TTC549 (cell line): Measurements from ENCODE around the gene GPR27.

Experiments used
- FAIRE-seq: peaks from 2 replicates; lab custom pipeline; 2012; peaks lifted over from hg19 to GRCh38; lab: Jason Lieb, UNC

GPR27 gene

GRCh38 chr3:71786217-71786549 is 32.5 kb downstream of the GPR27 start:
- FAIRE-seq: no peak

GRCh38 chr3:71786551-71786950 is 32.9 kb downstream of the GPR27 start:
- no peak for FAIRE-seq

DNA sequence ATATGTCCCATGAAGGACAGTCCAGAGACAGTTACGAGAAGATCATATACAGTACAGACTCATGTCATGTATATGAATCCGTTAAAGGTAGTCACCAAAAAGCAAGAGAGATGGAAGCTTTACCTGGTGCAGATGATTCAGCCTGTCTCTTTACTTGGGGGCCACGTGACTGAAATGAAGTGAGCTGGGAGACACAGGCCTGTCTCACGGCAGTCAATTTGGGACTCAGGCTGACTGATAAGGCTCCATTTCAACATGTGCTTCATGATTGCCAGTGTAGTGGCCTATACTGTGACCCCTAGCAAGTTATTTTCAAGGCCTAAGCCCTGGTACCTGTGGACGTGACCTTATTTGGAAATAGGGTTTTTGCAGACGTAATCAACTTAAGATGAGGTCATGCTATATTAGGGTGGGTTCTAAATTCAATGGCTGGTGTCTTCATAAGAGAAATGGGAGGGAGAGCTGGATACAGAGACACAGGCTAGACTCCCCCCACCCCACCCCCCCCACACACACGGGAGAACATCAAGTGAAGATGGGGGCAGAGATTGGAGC is 34.3 kb downstream of the GPR27 start:
- FAIRE-seq: no peak

DNA sequence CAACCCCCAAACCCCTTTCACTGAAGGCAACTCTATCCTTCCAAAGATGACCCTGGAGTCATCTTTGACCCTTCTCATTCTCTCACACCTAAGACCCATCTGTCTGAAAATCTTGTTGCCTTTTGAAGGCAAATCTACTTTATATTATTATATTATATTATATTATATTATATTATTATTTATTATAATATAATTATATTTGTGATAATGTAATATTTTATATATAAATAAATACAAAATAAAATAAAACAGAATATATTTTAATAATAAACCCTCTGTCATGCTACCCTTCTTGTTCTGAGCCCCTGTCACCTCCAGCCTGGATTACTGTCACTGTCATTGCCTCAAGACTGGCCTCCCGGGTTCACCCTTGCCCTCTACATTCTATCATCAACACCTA is 36.3 kb downstream of the GPR27 start:
- no peak for FAIRE-seq

DNA sequence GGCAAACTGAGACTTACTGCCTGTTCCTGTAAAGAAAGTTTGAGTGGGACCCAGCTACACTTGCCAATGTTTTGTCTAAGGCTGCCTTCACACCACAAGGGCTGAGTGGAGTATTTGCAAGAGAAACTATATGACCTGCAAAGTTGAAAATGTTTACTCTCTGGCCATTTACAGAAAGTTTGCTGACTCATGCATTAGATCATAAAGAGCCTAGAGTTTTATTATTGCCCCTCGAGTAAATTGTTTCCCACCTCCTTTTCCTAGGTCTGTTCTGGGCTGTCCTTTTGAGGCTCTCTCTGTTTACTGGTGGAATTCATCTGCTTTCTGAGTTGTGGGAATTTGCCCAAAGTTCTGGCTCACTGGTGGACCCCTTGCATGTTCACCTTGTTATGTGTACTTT is 38.0 kb downstream of the GPR27 start:
- FAIRE-seq: no peak

DNA sequence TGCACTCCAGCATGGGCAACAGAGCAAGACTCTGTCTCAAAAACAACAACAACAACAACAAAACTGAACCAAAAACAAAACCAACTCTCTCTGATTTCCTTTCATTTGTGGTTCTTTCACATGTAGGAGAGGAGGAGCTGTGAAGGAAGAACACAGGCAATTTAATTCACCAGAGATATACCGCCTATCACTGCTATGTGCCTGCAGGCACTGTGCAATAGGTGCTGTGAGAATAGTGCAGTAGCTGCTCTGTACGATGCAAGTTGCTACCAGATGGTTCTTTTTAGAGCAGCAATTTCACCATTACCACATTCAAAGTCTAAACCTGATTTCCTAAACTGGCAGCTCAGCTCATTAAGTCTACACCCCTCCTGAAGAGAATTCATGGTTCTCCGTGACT is 42.6 kb downstream of the GPR27 start:
- FAIRE-seq: no peak

- FAIRE-seq: no peak
Measured at GRCh38 chr3:71797455-71797854, 43.8 kb downstream of the GPR27 start.

GRCh38 chr3:71800023-71800422 is 46.4 kb downstream of the GPR27 start:
- FAIRE-seq: no peak

- no peak for FAIRE-seq
Measured at GRCh38 chr3:71801986-71802385, 48.3 kb downstream of the GPR27 start.

DNA sequence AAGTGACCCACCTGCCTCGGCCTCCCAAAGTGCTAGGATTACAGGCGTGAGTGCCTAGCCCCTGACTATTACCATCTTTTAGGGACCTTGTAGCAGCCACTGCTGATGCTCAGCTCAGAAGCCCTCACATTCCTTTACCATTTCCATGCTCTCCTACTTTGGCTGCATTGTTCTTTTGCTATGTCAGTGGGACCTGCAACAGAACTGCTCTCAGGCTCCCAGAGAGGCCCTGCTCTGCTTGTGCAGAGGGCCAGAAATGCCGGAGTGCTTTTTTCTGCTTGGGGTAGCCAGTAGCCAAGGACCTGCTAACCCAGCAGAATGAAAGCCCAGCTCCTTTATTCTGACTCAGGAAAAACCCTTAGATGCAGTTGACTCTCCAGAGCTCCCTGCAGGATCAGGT is 49.6 kb downstream of the GPR27 start:
- no peak for FAIRE-seq

DNA sequence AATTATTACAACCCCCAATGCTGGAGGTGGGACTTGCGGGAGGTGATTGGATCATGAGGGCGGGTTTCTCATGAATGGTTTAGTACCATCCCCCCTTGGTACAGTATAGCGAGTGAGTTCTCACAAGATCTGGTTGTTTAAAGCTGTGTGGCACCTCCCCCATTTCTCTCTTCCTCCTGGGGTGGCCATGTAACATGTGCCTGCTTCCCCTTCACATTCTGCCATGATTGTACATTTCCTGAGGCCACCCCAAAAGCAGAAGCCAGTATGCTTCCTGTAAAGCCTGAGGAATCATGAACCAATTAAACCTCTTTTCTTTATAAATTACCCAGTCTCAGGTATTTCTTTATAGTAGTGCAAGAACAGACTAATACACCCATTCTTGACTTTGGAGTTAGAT is 51.5 kb downstream of the GPR27 start:
- no peak for FAIRE-seq

DNA sequence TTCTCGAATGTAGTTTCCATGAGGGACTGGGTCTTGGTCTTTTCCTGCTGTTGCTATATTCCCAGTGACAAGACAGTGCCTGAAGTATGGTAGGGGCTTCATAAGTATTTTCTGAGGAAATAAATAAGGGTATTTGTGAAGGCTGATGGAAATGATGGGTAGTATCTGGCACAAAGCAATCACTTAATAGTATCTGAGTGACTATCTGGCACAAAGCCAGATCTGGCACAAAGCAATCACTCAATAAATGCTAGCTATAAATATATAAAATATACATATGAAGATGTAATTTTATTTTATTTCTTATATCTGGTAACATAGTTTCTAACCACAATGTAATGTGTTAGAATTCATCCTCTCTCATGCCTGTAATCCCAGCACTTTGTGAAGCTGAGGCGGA is 52.0 kb downstream of the GPR27 start:
- no peak for FAIRE-seq
